Ovary (tissue), 9 donors: ENCODE data around the gene RFX5. TPM values are rescaled to one million over a fixed set of nuclear protein-coding genes. Genes with fewer than 3 reads are reported as not detected.

ENCODE experiments used
- DNase-seq, 5 donors: peaks; one replicate each; pipeline ENCODE4 v3.0.0-alpha.2; 2019 to 2020
- H3K27ac ChIP-seq, 2 donors: fragments of 200-600 bp; one replicate each; pipeline versions ENCODE4 v1.5.1 to v1.8.0; 2019 to 2022
- H3K27me3 ChIP-seq: fragments of 200-600 bp; one replicate; pipeline ENCODE4 v1.8.0; 2022
- H3K36me3 ChIP-seq: fragments of 200-600 bp; sonication (generic); one replicate; pipeline ENCODE4 v1.5.1; 2019
- H3K4me1 ChIP-seq: one replicate; pipeline ENCODE4 v1.8.1; 2013; ENCODE audit warnings: mild to moderate bottlenecking, moderate library complexity; ENCODE audit not compliant: insufficient read depth
- H3K4me3 ChIP-seq: fragments of 200-600 bp; sonication (generic); one replicate; pipeline ENCODE4 v1.5.1; 2017
- H3K9me3 ChIP-seq, 2 donors: fragments of 200-600 bp in 1 of 2; sonication (generic) in 1 of 2; one replicate each; pipeline versions ENCODE4 v1.5.1 to v1.8.1; 2013 to 2019; ENCODE audit warnings: mild to moderate bottlenecking in 1 of 2, moderate library complexity in 1 of 2
- CTCF ChIP-seq, 3 donors: fragments of 450-650 bp in 2 of 3; fragments of 200-600 bp in 1 of 3; IDR thresholded peaks; one replicate each; pipeline versions ENCODE4 v1.5.1 to v1.8.0; 2016 to 2022; ENCODE audit warnings: antibody characterized with exemption in 3 of 3, mild to moderate bottlenecking in 1 of 3
- EP300 ChIP-seq: sonication (generic); formaldehyde crosslinking; IDR thresholded peaks from one replicate; pipeline ENCODE4 v1.6.1; 2017; ENCODE audit warnings: antibody characterized with exemption
- POLR2A ChIP-seq: fragments of 450-650 bp; IDR thresholded peaks from one replicate; pipeline ENCODE4 v1.6.1; 2017; ENCODE audit warnings: antibody characterized with exemption, mild to moderate bottlenecking, moderate library complexity
- WGBS, 3 donors: extraction: QIAGEN DNeasy Blood & Tissue Kit in 1 of 3; methylation state at CpG; one replicate each; pipeline versions ENCODE4 v1.1.5 to v1.1.7; 2013 to 2017; 5-methylcytosine and 5-hydroxymethylcytosine counted together
- intact Hi-C, 4 donors: fragments of 100-400 bp; cut with DNase I; formaldehyde crosslinking; loops; one replicate each; pipeline versions ENCODE4 v1.11.0 to v1.15.1; 2022 to 2023
- polyA plus RNA-seq, 2 donors: library from polyadenylated mRNA; stranded (reverse); fragments of 200-250 nt in 1 of 2; fragments of 350-450 nt in 1 of 2; fragmentation: Illumina TruSeq in 1 of 2; extraction: RNeasy Lipid Tissue Mini Kit (QIAGEN cat#74804) in 1 of 2; gene quantifications; one replicate each; pipeline ENCODE4 v1.2.3, GENCODE V29; 2013 to 2014
- total RNA-seq, 7 donors: library from RNA; depleted of rRNA in 2 of 7; stranded (reverse); fragments of >200 nt in 2 of 7; fragmentation: NEBNext Ultra II Directional in 3 of 7; extraction: Animal tissue kit (Norgen Biotek cat#: 25700) in 3 of 7; gene quantifications; one replicate each; pipeline versions ENCODE4 v1.1.0 to v1.2.4, GENCODE V29; 2016 to 2023
- donor health status: DM: no; HTN: no; CAD: no; lungs with moderate emphysema.
- donor health status: DM: no; HTN: no; CAD: no.
- donor health status: Bipolar disorder and iron deficiency.
- donor health status: DM: yes; HTN: yes; CAD: no.
- donor health status: DM: no; HTN: no; CAD: no.
- donor health status: DM: yes; HTN: yes; CAD: no.

Gene RFX5
- total and polyA plus RNA-seq, 9 donors = 11.8 to 38.7 (median 22.6) TPM

- no peaks in the 10 kb centered on the region for H3K27me3 ChIP-seq
- DNase-seq = no peak
- H3K4me1 ChIP-seq = peaks cover 2% of the 10 kb centered on the region
- TF ChIP-seq POLR2A (no peak), CTCF (IDR thresholded peaks at IDR 0.05) (no peak), EP300 (no peak)
- no peaks in the 10 kb centered on the region for H3K36me3 ChIP-seq
- H3K27ac ChIP-seq = peak overlapping the region in 1 of 2 donors; percentile 84
- 28 to 31% (median 29%) methylated on average over 12 of the region's 12 CpGs for WGBS, 3 donors
- intact Hi-C loops = loop anchor here in 1 of 4 donors (5.0 kb wide), 1 partner anchor 55 kb away; no protein-coding TSS in a partner anchor
- H3K4me3 ChIP-seq = peak overlapping the region; percentile 44
- H3K9me3 ChIP-seq = no peaks in the 10 kb centered on the region
Measured at GRCh38 chr1:151347523-151348246, 633 bp upstream of the RFX5 start.

- 29 to 46% (median 35%) methylated on average over 7 of the region's 7 CpGs for WGBS, 3 donors
- Histone ChIP-seq H3K4me1 (peaks cover 2% of the 10 kb centered on the region), H3K4me3 (peak overlapping the region; percentile 44), H3K36me3 (no peaks in the 10 kb centered on the region), H3K27ac (peak overlapping the region; percentile 30 to 84), H3K9me3 (no peaks in the 10 kb centered on the region), H3K27me3 (no peaks in the 10 kb centered on the region)
- DNase-seq = peak in 1 of 5 donors; percentile 37
- TF ChIP-seq CTCF (IDR thresholded peaks at IDR 0.05) (no peak), EP300 (no peak), POLR2A (no peak)
- intact Hi-C loops = loop anchor here in 1 of 4 donors (5.0 kb wide), 1 partner anchor 56 kb away; no protein-coding TSS in a partner anchor
Measured at GRCh38 chr1:151346082-151346768, 827 bp downstream of the RFX5 start.

- Histone ChIP-seq H3K27me3 (no peaks in the 10 kb centered on the region), H3K36me3 (no peaks in the 10 kb centered on the region), H3K4me3 (no peak overlapping the region), H3K4me1 (peaks cover 2% of the 10 kb centered on the region), H3K9me3 (no peaks in the 10 kb centered on the region), H3K27ac (no peak overlapping the region)
- WGBS, 3 donors = 72 to 82% (median 75%) methylated on average over 6 of the region's 6 CpGs
- TF ChIP-seq POLR2A (no peak), CTCF (IDR thresholded peaks at IDR 0.05) (no peak), EP300 (no peak)
- no peak for DNase-seq
- intact Hi-C loops = loop anchor here in 3 of 4 donors (5.0 kb wide), 2 partner anchors 42 to 47 kb away; no protein-coding TSS in a partner anchor
Measured at GRCh38 chr1:151344291-151344690, 2.8 kb downstream of the RFX5 start.

GRCh38 chr1:151343587-151343986 is 3.5 kb downstream of the RFX5 start:
- H3K4me1 ChIP-seq = peaks cover 2% of the 10 kb centered on the region
- H3K36me3 ChIP-seq = no peaks in the 10 kb centered on the region
- TF ChIP-seq EP300 (no peak), CTCF (IDR thresholded peaks at IDR 0.05) (no peak), POLR2A (no peak)
- H3K4me3 ChIP-seq = no peak overlapping the region
- 68 to 80% (median 70%) methylated on average over 9 of the region's 9 CpGs for WGBS, 3 donors
- no peak overlapping the region for H3K27ac ChIP-seq
- no peak for DNase-seq
- H3K27me3 ChIP-seq = no peaks in the 10 kb centered on the region
- H3K9me3 ChIP-seq = no peaks in the 10 kb centered on the region
- intact Hi-C loops = loop anchor here in 3 of 4 donors (5.0 kb wide), 2 partner anchors 41 to 46 kb away; no protein-coding TSS in a partner anchor
